ENCODE results near the gene POLR2M. TPM values are rescaled to one million over a fixed set of nuclear protein-coding genes. Genes with fewer than 3 reads are reported as not detected.

POLR2M gene
- polyA plus RNA-seq, 1 donor from 2014 or later = 45.1 TPM

Other genes starting within 250 kb of the POLR2M start
- 1.8 TPM for gene MYZAP, start 114.8 kb upstream of the POLR2M start, polyA plus RNA-seq

Data from IgD-negative memory B cell (primary cell).